NOMO-1 (cell line): Measurements from ENCODE around the gene KRTAP10-9.
"Not testable (repeated sequence)": the region's sequence is repeated elsewhere in the genome, so short reads cannot be mapped to it uniquely, and the experiment has no call there.

Experiments used
- DNase-seq, 2 experiments: peaks; one replicate each; lab custom pipeline; 2025; ENCODE audit not compliant: unreplicated experiment in 2 of 2; lab: John Stamatoyannopoulos, UW

KRTAP10-9 gene

GRCh38 chr21:44657635-44658540 lies 31.0 kb downstream of the KRTAP10-9 start, which contains the start of gene KRTAP12-3:
KRTAP12-3 (plus strand) TSS chr21:44657932; CDS start chr21:44657980, 48 bp downstream.
- no peak for DNase-seq

DNA sequence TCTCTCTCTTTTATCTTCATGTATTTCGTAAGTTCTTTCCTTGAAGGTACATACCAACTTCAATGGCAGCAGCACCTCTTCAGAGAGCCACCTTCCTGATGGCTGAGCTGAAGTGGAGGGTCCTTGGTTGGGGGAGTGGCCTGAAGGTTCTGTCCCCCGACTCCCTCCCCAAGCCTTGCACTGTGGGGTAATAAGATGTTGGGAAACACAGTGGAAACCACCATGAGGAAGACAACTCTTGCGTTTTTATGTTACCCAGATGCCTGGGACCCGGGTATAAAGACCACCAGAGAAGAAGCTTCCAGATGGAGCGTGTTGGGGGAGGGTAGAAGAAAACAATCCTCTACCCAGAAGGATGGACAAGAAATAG lies 31.6 kb downstream of the KRTAP10-9 start:
- DNase-seq: no peak

DNA sequence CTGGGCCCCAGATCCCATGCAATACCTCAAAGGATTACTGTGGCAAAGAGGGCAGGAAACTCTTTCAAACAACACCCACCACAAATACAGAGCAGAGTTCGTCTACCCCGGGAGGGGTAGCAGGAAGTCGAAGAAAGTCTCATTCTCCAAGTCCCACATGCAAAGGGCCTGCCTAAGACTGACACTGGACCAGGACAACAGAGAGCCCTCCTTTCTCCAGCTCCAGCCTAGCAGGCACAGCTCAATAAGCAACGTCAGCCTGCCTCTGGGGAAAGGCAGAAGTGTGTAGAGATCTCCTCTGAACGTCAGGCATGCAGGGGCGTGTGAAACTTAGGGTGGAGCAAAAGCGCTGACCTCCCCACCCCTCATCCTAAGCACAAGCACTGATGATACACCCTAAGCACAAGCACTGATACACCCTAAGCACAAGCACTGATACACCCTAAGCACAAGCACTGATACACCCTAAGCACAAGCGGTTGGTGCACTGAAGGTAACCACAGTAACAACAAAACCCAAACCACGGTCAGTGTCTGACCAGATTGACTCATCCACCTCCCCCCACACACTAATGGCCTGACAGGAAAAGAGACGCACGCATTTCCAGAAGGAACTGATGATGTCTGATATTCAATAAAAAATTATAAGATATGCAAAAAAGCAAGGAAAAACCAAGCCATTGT lies 32.2 kb downstream of the KRTAP10-9 start:
- peak; percentile 1 to 7 for DNase-seq

- DNase-seq: not testable (repeated sequence)
Observed at GRCh38 chr21:44661567-44661966, 34.7 kb downstream of the KRTAP10-9 start.

- no peak for DNase-seq
Observed at GRCh38 chr21:44664691-44665090, 37.8 kb downstream of the KRTAP10-9 start.

GRCh38 chr21:44666401-44667320 lies 39.8 kb downstream of the KRTAP10-9 start, which contains the start of gene KRTAP12-2:
KRTAP12-2 (minus strand) TSS chr21:44666927; CDS start chr21:44666886, 41 bp downstream.
- no peak for DNase-seq

- DNase-seq: no peak
Observed at GRCh38 chr21:44667612-44668011, 40.7 kb downstream of the KRTAP10-9 start.

DNA sequence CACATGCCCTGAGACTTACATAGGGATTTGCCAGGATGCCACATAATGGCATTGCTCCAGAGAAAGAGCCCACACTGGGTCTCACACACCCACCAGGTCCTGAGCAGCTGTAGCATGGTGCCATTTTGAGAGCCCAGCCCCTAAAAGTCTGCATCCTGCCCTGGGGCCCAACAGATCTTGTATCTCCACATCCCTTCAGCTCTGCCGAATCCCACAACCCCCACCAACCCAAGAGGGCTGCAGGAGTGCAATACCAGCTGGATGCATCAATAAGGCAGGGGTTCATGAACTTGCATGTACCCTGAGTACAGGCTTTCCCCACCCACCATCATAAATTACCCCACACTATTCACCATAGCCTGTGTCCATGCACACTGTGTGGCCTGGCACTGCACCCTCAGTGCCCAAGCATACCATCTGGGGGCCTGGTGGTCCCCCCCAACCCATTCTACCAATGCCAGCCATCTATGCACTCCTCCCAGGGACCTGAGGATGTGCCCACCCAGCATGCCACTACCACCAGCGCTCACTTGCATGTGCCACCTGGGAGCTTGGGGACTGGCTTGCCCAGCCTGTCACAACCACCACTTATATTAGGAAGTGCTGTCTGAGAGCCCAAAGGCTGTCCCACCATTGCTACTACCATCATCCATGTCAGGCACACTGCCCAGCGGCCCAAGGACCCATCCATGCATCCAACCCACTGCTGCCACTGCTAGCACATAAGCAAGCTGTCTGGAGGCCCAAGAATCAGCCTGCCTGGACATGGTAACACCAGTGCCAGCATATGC lies 43.9 kb downstream of the KRTAP10-9 start:
- DNase-seq: no peak

DNA sequence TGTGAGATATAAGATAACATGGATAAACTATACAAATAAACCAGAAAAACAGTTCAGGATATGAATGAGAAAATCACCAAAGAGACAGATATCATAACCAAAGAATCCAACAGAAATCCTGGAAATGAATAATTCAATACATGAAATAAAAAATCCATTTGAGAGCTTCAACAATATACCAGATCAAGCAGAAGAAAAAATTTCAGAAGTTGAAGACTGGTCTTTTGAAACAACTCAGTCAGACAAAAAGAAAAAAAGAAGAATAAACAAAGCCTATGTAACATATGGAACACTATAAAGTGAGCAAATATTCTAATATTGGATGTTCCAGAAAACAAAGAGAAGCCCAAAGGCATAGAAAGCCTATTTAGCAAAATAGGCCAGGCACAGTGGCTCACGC lies 45.0 kb downstream of the KRTAP10-9 start:
- no peak for DNase-seq

DNA sequence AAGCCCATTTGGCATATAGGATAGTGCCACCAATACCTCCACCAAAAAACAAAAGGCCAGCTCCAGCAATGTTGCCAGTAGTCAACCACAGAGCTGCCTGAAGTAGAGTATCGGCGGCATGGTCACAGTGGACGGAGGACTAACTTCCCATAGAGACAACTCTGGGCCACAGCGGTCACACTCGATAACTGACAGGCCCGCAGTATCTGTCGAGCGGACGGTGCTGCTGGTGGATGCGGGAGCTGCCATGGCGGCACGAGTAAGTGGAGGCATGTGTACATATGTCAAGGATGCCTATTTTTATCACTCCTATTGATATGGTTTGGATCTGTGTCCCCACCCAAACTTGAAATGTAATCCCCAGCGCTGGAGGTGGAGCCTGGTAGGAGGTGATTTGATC lies 51.0 kb downstream of the KRTAP10-9 start:
- DNase-seq: no peak
